Prostate gland (tissue), 2 donors: ENCODE data around the gene DDOST. TPM values are rescaled to one million over a fixed set of nuclear protein-coding genes. Genes with fewer than 3 reads are reported as not detected.

Experiments used
- DNase-seq: peaks from one replicate; pipeline ENCODE4 v3.0.0-alpha.2; 2019; ENCODE audit warnings: low spot score
- H3K27ac ChIP-seq, 2 donors: fragments of 200-600 bp; sonication (generic); 2 replicates each; pipeline ENCODE4 v1.5.1; 2017 to 2019
- H3K27me3 ChIP-seq: fragments of 200-600 bp; sonication (generic); replicated peaks from 2 replicates; pipeline ENCODE4 v1.5.1; 2019; ENCODE audit not compliant: insufficient read depth
- H3K36me3 ChIP-seq, 2 donors: fragments of 200-600 bp; sonication (generic); 1 replicate in 1 of 2; 2 replicates in 1 of 2; pipeline versions ENCODE4 v1.5.1 to v1.8.1; 2017 to 2019
- H3K4me1 ChIP-seq: fragments of 200-600 bp; sonication (generic); replicated peaks from 2 replicates; pipeline ENCODE4 v1.5.1; 2019
- H3K4me3 ChIP-seq, 2 donors: fragments of 200-600 bp; sonication (generic); 2 replicates each; pipeline ENCODE4 v1.5.1; 2017 to 2019
- H3K9me3 ChIP-seq: fragments of 200-600 bp; sonication (generic); 2 replicates; pipeline ENCODE4 v1.5.1; 2017
- POLR2A ChIP-seq: fragments of 450-650 bp; IDR thresholded peaks from one replicate; pipeline ENCODE4 v1.6.1; 2016; ENCODE audit warnings: antibody characterized with exemption, mild to moderate bottlenecking
- POLR2AphosphoS5 ChIP-seq: sonication (generic); formaldehyde crosslinking; IDR thresholded peaks from one replicate; pipeline ENCODE4 v1.6.1; 2017; ENCODE audit warnings: antibody characterized with exemption
- WGBS: methylation state at CpG from one replicate; pipeline ENCODE4 v1.1.5; 2018; 5-methylcytosine and 5-hydroxymethylcytosine counted together
- intact Hi-C: fragments of 100-400 bp; cut with DNase I; formaldehyde crosslinking; loops from one replicate; pipeline ENCODE4 v1.14.2; 2022
- total RNA-seq, 2 donors: library from RNA; depleted of rRNA; stranded (reverse); fragments of >200 nt; gene quantifications; one replicate each; pipeline ENCODE4 v1.1.0, GENCODE V29; 2016
- TF ChIP-seq, protein P1 (sequence below), 4 experiments: fragments of 200-600 bp in 2 of 4; fragments of 450-650 bp in 2 of 4; sonication (generic) in 2 of 4; IDR thresholded peaks; 1 replicate in 3 of 4; 2 replicates in 1 of 4; pipeline ENCODE4 v1.5.1; 2016 to 2019; ENCODE audit warnings: antibody characterized with exemption in 4 of 4, mild to moderate bottlenecking in 2 of 4, moderate library complexity in 2 of 4

Gene DDOST
- total RNA-seq, 2 donors from 2014 or later = 223 to 264 TPM

DNA sequence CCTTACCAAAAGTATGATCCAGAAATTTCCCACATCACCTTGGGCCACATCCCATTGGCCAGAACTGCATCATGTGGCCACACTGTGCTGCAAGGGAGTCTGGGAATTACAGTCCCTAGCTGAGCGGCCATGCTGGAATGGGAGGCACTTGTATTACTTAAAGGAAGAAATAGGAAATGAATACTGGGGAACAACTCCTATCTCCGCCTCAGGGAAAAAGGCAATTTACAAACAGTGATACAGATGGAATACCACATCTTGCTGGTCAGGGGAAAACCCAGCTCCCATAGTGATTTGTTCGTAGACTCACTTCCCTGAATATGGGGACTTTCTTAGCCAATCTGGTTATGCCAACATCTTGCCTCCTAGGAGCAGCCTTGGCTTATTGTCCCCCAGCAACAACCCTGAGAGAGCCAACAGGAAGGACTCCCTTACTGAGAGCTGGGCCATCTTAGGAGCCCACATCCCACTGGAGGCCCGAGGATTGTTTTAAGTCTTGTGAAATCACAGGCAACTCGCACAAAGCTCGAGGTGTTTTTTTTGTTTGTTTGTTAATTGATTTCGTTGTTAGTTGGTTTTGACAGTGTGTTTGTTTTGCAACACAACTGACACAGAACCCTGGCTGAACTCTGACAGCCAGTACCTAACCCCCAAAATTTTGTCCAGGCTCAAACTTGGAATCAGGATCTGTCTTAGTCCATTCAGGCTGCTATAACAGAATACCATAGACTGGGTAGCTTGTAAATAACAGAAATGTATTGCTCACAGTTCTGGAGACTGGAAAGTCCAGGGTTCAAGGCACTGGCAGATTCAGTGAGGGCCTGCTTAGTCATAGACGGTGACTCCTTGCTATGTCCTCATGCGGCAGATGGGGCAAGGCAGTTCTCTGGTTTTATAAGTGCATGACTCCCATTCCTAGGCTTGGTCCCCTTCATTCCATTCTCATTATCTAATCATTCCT is 57.4 kb downstream of the DDOST start:
- no peak for TF ChIP-seq POLR2AphosphoS5
- no peak for TF ChIP-seq POLR2A
- TF ChIP-seq, protein P1, sequence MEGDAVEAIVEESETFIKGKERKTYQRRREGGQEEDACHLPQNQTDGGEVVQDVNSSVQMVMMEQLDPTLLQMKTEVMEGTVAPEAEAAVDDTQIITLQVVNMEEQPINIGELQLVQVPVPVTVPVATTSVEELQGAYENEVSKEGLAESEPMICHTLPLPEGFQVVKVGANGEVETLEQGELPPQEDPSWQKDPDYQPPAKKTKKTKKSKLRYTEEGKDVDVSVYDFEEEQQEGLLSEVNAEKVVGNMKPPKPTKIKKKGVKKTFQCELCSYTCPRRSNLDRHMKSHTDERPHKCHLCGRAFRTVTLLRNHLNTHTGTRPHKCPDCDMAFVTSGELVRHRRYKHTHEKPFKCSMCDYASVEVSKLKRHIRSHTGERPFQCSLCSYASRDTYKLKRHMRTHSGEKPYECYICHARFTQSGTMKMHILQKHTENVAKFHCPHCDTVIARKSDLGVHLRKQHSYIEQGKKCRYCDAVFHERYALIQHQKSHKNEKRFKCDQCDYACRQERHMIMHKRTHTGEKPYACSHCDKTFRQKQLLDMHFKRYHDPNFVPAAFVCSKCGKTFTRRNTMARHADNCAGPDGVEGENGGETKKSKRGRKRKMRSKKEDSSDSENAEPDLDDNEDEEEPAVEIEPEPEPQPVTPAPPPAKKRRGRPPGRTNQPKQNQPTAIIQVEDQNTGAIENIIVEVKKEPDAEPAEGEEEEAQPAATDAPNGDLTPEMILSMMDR (IDR thresholded peaks at IDR 0.05) = no peak
- WGBS = 87% methylated on average over 9 of the region's 9 CpGs
- Histone ChIP-seq H3K27ac (no peak overlapping the region), H3K36me3 (no peaks in the 10 kb centered on the region), H3K4me1 (no peaks in the 10 kb centered on the region), H3K9me3 (no peaks in the 10 kb centered on the region), H3K27me3 (no peaks in the 10 kb centered on the region), H3K4me3 (no peak overlapping the region)
- intact Hi-C loops = no loop called here
- no peak for DNase-seq

DNA sequence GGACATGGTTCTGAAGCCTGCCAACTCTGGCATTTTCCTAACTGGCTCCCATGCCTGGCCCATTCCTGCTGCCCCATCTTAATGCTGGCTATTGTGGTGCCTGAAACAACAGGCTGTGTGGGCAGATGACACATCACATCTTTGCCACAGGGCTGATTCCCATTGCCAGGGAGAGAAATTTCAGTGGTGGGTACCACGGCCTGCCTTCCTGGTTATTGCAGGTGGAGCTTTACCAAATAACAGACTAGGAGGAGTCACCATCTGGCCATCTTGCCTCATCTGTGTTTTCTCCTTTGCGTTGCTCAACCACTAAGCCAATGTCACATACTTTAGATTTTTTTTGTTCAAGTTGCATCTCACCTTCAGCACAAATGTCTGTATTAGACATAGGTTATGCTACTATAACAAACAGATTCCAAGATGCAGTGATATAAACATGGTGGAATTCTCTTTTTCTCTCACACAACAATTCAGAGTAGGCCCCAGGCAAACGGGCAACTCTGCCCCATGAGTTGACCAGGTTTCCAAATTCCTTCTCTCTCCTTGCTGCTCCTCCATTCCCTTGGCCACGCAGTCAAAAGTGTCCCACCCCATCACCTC is 58.2 kb downstream of the DDOST start:
- intact Hi-C loops = no loop called here
- no peak for DNase-seq
- no peak overlapping the region for H3K27ac ChIP-seq
- H3K27me3 ChIP-seq = no peaks in the 10 kb centered on the region
- no peaks in the 10 kb centered on the region for H3K9me3 ChIP-seq
- WGBS = 94% methylated on average over 4 of the region's 4 CpGs
- H3K36me3 ChIP-seq = no peaks in the 10 kb centered on the region
- TF ChIP-seq POLR2AphosphoS5 = no peak
- no peak for TF ChIP-seq POLR2A
- TF ChIP-seq, protein P1 (IDR thresholded peaks at IDR 0.05) = no peak
- H3K4me1 ChIP-seq = no peaks in the 10 kb centered on the region
- no peak overlapping the region for H3K4me3 ChIP-seq

Other genes starting within 250 kb of the DDOST start
- gene CAMK2N1, start 175.2 kb downstream of the DDOST start, total RNA-seq = 10 to 100 TPM; 12.7 to 17.4 TPM
- gene MUL1, start 153.2 kb downstream of the DDOST start, total RNA-seq = 10 to 100 TPM; 30.0 to 37.0 TPM
- gene FAM43B, start 108.8 kb downstream of the DDOST start, total RNA-seq = under 1 TPM; 0.68 to 0.85 TPM
- gene CDA, start 72.3 kb downstream of the DDOST start, total RNA-seq = under 1 TPM in 1 of 2 donors, not detected in 1; 0.59 TPM
- gene PINK1, start 27.9 kb downstream of the DDOST start, total RNA-seq = 100 to 1,000 TPM; 115 to 136 TPM
- gene KIF17, start 56.6 kb upstream of the DDOST start, total RNA-seq = 10 to 100 TPM in 1 of 2 donors, 1 to 10 TPM in 1; 1.6 to 12.6 TPM
- gene SH2D5, start 71.3 kb upstream of the DDOST start, total RNA-seq = 1 to 10 TPM in 1 of 2 donors, not detected in 1; 2.2 TPM
- 100 to 1,000 TPM; 156 to 252 TPM for gene HP1BP3, start 125.9 kb upstream of the DDOST start, total RNA-seq